Measurements from ENCODE around the gene ANXA2.

GRCh38 chr15:60441331-60441730 lies 43.5 kb upstream of the ANXA2 start:
- TF ChIP-seq CTCF (IDR thresholded peaks at IDR 0.05; ENCODE audit: low read length) (no peak), EZH2 (IDR thresholded peaks at IDR 0.05; ENCODE audit: borderline replicate concordance, low read length) (no peak)

Measured in OCI-LY1 (cell line).